ENCODE measurements around the gene KCNC3.
"Not testable (repeated sequence)": the region's sequence is repeated elsewhere in the genome, so short reads cannot be mapped to it uniquely, and the experiment has no call there.

KCNC3 gene

DNA sequence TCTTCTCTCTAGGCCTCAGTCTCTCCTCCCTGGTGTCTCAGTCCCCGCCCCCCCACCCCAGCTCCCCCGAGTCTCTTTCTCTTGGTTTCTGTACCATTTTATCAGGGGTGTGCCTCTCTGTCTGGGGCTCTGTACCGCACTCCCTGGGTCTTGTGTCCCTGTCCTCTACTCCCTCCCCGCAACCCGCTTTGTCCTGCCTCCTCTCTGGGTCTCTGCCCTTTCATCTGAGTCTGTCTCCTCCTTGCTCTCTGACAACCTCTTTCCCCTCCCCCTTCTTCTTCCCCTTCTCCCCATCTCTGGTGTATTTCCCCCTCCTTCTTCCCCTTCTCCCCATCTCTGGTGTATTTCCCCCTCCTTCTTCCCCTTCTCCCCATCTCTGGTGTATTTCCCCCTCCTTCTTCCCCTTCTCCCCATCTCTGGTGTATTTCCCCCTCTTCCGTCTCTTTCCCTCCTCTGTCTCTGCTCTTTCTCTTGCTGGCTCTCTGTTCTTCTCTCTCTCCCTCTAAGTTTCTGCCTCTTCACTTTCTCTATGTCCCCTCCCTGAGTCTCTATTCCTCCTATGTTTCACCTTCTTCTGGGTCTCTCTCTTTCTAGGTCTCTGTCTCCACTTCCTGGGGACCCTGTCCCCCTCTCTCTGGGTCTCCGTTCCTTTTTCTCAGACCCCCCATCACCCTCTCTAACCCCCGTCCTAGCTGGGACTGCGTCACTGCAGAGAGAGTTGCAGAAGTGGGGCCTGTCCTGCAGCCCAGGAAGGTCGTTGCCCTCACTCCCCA lies 2.2 kb upstream of the KCNC3 start:
- Histone ChIP-seq H3K4me2 (ENCODE audit: low read length) (peak overlapping the region; percentile 20), H3K4me1 (ENCODE audit: control insufficient read depth, insufficient read depth, low read length) (peaks cover 7% of the 10 kb centered on the region), H3K36me3 (ENCODE audit: insufficient read depth, low read length) (no peaks in the 10 kb centered on the region), H3K9me3 (replicated peaks; ENCODE audit: low read length) (peaks cover 5% of the 10 kb centered on the region), H3K4me3 (ENCODE audit: low read length) (no peak overlapping the region), H3K9ac (ENCODE audit: low read depth, low read length) (no peak overlapping the region), H3K27me3 (ENCODE audit: control insufficient read depth, insufficient read depth, low read length) (peaks cover 48% of the 10 kb centered on the region)

DNA sequence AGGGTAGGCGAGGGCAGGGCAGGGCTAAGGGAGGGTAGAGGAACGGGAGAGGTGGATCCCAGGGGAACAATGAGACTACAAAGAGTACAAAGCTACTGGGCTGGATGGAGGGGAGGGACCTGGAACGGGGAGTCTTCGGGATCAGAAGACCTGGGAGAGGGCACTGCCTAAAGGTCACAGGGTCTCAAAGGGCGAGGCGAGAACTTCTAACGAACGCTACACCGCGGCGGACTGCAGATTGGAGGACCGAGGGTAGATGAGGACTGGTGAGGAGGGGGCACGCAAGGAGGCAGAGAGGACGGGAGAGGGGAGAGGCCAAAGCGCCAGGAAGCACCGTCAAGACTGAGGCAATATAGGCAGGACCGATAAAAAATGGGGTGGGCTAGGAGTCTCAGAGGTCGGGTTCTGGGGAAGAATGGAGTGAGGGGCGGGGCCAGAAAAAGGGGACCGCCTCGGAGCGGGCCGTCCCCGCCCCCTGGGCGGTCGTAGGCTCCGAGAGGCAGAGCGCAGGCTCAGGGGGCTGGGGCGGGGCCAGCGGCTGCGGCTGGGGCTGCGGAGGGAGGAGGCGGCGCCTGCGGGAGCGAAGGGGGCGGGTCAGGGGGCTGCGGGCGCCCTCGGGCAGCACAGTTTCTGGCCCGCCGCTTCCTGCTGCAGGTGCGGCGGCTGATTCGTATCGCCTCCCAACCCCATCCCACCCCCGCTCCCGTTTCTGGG lies 1.3 kb upstream of the KCNC3 start:
- H3K9ac ChIP-seq (ENCODE audit: low read depth, low read length) = no peak overlapping the region
- peak overlapping the region; percentile 20 for H3K4me2 ChIP-seq (ENCODE audit: low read length)
- no peak overlapping the region for H3K4me3 ChIP-seq (ENCODE audit: low read length)
- peaks cover 53% of the 10 kb centered on the region for H3K27me3 ChIP-seq (ENCODE audit: control insufficient read depth, insufficient read depth, low read length)
- H3K36me3 ChIP-seq (ENCODE audit: insufficient read depth, low read length) = no peaks in the 10 kb centered on the region
- H3K9me3 ChIP-seq (replicated peaks; ENCODE audit: low read length) = peaks cover 5% of the 10 kb centered on the region
- peaks cover 7% of the 10 kb centered on the region for H3K4me1 ChIP-seq (ENCODE audit: control insufficient read depth, insufficient read depth, low read length)

DNA sequence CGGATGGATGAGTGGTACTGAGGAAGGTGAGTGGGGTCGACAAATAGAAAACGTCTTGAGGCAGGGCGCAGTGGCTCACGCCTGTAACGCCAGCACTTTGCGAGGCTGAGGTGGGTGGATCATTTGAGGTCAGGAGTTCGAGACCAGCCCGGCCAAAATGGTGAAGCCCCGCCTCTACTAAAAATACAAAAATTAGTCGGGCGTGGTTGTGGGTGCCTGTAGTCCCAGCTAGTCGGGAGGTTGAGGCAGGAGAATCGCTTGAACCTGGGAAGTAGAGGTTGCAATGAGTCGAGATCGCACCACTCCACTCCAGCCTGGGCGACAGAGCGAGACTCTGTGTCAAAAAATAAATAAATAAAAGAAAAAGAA lies 733 bp upstream of the KCNC3 start:
- H3K27me3 ChIP-seq (ENCODE audit: control insufficient read depth, insufficient read depth, low read length) = peaks cover 53% of the 10 kb centered on the region
- H3K4me1 ChIP-seq (ENCODE audit: control insufficient read depth, insufficient read depth, low read length); H3K4me3 ChIP-seq (ENCODE audit: low read length); H3K9ac ChIP-seq (ENCODE audit: low read depth, low read length); H3K9me3 ChIP-seq (replicated peaks; ENCODE audit: low read length); H3K4me2 ChIP-seq (ENCODE audit: low read length); H3K36me3 ChIP-seq (ENCODE audit: insufficient read depth, low read length): not testable (repeated sequence)

DNA sequence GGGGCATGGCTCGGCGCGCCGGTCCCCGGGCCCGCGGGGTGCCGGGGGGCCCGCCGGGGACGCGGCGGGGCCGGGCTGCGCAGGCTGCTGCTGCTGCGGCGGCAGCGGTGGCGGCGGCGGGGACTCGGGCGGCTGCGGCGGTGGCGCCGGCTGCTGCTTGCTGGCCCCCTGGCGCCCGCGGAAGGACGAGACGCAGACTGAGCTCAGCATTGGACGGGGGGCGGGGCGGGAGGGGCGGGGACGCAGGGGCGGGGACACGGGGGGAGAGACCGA lies 368 bp downstream of the KCNC3 start:
- Histone ChIP-seq H3K9ac (ENCODE audit: low read depth, low read length) (no peak overlapping the region), H3K9me3 (replicated peaks; ENCODE audit: low read length) (peaks cover 5% of the 10 kb centered on the region), H3K4me3 (ENCODE audit: low read length) (no peak overlapping the region), H3K36me3 (ENCODE audit: insufficient read depth, low read length) (no peaks in the 10 kb centered on the region), H3K4me2 (ENCODE audit: low read length) (no peak overlapping the region), H3K27me3 (ENCODE audit: control insufficient read depth, insufficient read depth, low read length) (peaks cover 53% of the 10 kb centered on the region), H3K4me1 (ENCODE audit: control insufficient read depth, insufficient read depth, low read length) (peaks cover 4% of the 10 kb centered on the region)

DNA sequence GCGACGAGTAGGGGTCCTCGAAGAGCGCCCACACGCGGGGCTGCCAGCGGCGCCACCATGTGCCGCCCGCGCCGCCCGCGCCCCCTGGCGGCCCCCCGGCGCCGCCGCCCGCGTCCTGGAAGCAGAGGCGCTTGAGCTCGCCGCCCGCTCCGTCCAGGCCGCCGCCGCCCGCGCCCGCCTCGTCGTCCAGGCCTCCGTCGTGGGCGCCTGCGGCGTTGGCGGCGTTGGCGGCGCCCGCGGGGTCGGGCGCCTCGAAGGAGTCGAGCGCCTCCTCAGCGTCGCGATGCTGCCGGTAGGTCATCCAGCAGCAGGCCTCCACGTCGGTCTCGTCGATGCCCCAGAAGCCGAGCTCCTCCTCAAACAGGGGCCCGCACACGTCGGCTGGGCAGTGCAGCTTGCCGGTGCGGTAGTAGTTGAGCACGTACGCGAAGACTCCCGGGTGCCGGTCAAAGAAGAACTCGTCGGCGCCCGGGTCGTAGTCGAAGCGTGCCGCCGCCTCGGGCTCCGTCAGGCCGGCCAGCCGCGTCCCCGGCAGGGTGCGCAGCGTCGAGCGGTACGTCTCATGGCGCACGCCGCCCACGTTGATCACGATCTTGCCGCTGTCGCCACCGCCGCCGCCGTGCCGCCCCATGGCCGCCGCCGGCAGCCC lies 829 bp downstream of the KCNC3 start:
- Histone ChIP-seq H3K4me3 (ENCODE audit: low read length) (no peak overlapping the region), H3K9me3 (replicated peaks; ENCODE audit: low read length) (peaks cover 5% of the 10 kb centered on the region), H3K27me3 (ENCODE audit: control insufficient read depth, insufficient read depth, low read length) (peaks cover 53% of the 10 kb centered on the region), H3K36me3 (ENCODE audit: insufficient read depth, low read length) (no peaks in the 10 kb centered on the region), H3K4me2 (ENCODE audit: low read length) (no peak overlapping the region), H3K4me1 (ENCODE audit: control insufficient read depth, insufficient read depth, low read length) (peaks cover 3% of the 10 kb centered on the region), H3K9ac (ENCODE audit: low read depth, low read length) (no peak overlapping the region)

DNA sequence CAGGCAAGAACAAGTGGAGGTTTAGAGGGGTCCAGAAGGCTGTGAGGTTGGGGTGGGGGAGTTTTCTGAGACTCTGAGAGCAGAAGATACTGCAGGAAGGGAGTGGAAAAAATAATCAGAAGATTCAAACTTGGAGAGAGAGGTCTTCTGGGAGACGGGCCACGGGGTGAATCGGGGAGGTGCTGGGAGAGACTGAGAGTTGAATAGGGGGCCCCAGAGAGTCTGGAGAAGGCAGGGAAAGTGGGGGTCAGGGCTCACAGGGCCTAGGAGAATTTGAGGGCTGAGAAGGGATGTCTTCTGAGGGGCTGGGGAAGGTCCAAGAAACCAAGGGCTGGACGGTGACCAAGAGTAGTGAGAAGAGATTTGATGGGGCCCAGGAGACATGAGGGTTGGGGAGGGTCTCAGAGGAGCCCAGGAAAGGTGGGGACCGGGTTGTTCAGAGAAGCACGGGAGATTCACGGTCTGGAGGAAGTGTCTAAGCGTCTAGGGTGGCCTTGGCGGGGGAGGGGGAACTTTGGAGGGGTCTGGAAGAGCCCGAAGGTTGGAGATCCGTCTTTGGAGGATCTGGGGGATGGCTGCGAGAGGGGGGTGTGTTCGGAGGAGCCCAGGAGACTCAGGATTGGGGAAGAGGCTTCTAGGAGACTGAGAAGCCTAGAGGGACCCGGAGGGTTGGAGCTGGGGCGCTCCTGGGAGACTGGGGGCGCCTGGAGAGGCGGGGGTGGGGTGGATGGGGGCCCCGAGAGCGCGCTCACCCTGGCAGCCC lies 1.5 kb downstream of the KCNC3 start:
- Histone ChIP-seq H3K4me3 (ENCODE audit: low read length) (no peak overlapping the region), H3K9ac (ENCODE audit: low read depth, low read length) (no peak overlapping the region), H3K36me3 (ENCODE audit: insufficient read depth, low read length) (no peaks in the 10 kb centered on the region), H3K9me3 (replicated peaks; ENCODE audit: low read length) (peaks cover 5% of the 10 kb centered on the region), H3K4me2 (ENCODE audit: low read length) (no peak overlapping the region), H3K27me3 (ENCODE audit: control insufficient read depth, insufficient read depth, low read length) (peaks cover 51% of the 10 kb centered on the region), H3K4me1 (ENCODE audit: control insufficient read depth, insufficient read depth, low read length) (peaks cover 3% of the 10 kb centered on the region)

DNA sequence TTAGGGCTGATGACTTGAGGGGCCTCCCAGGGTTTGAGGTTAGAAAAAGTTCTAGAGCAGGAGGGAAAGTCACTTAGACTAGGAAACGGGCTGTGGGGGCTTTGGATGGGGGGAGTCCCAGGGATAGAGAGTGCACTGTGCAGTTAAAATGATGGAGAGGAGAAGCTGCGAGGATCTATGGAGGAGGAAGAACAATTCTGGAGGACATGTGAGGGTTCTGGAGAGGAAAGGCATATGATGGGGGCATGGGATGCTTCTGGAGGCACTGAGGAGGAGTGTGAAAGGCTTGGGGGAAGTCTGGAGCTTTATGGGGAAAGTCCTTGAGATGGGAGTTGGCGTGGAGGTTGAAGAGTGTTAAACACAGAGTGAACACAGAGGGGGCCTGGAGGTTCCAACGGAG lies 2.2 kb downstream of the KCNC3 start:
- peaks cover 45% of the 10 kb centered on the region for H3K27me3 ChIP-seq (ENCODE audit: control insufficient read depth, insufficient read depth, low read length)
- H3K4me3 ChIP-seq (ENCODE audit: low read length) = no peak overlapping the region
- peaks cover 3% of the 10 kb centered on the region for H3K4me1 ChIP-seq (ENCODE audit: control insufficient read depth, insufficient read depth, low read length)
- no peak overlapping the region for H3K4me2 ChIP-seq (ENCODE audit: low read length)
- no peak overlapping the region for H3K9ac ChIP-seq (ENCODE audit: low read depth, low read length)
- peaks cover 5% of the 10 kb centered on the region for H3K9me3 ChIP-seq (replicated peaks; ENCODE audit: low read length)
- no peaks in the 10 kb centered on the region for H3K36me3 ChIP-seq (ENCODE audit: insufficient read depth, low read length)

DNA sequence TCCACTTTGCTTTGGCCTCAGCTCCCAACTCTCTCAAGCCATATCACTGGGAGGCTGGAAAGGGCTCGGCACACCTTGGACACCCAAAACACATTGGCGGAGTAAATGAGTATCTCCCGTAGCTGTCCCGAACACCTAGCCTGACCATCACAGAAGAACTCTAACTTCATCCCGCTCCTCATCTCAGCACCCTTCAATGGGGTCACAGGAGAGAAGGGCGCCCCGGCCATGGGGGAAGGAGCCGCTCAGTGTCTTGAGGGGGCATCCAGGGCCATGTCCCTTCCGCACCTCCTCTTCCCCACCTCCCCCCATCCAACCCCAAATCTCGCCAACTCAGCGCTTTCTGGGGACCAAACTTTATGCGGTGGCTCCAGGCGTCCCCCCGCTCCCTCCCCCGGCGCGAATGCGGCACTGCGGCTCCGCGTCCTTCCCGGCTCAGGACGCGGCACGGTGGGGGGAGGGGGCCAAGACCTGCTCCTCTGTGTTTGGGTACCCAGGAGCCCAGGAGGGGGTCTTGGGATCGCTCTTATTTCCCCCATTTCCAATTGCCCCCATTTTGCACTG lies 3.0 kb downstream of the KCNC3 start:
- Histone ChIP-seq H3K9ac (ENCODE audit: low read depth, low read length) (no peak overlapping the region), H3K4me1 (ENCODE audit: control insufficient read depth, insufficient read depth, low read length) (peaks cover 3% of the 10 kb centered on the region)

DNA sequence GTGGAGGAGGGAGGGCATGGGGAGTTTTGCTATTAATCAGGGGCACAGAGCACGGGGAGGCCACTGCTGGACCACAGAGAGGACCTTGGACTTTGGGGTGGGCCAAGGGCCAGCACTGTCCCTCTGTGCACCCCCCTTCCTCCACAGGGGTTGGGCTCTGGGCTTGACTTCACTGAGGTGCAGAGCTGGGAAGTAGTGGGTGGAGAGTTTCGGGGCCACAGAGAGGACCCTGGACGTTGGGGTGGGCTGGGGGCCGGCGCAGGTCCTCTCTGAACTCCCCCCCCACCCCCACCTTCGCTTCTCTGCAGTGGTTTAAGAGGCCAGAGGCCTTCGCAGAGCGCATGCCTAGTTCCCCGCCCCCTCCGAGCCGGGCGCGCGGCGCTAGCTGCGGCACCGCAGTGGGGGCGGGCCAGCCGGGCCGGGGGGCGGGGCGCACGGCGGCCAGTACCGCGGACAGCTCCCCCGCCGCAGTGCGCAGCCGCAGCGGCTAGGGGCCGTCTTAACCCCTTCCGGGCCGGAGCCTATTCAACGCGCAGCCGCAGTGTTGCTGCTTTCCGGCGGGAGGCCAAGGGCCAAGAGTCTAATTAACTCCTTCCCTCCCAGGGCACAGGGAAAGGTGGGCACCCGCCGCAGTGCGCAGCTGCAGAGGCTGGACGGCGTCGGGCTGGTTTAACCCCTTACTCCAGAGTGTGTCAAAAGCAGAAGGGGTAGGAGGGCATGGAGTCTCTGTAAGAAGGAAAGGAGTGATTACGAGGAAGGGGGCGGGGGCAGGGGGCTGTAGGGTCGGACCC lies 3.7 kb downstream of the KCNC3 start:
- no peak overlapping the region for H3K9ac ChIP-seq (ENCODE audit: low read depth, low read length)
- peaks cover 3% of the 10 kb centered on the region for H3K4me1 ChIP-seq (ENCODE audit: control insufficient read depth, insufficient read depth, low read length)
- peaks cover 4% of the 10 kb centered on the region for H3K9me3 ChIP-seq (replicated peaks; ENCODE audit: low read length)
- peaks cover 35% of the 10 kb centered on the region for H3K27me3 ChIP-seq (ENCODE audit: control insufficient read depth, insufficient read depth, low read length)
- no peaks in the 10 kb centered on the region for H3K36me3 ChIP-seq (ENCODE audit: insufficient read depth, low read length)
- H3K4me2 ChIP-seq (ENCODE audit: low read length) = no peak overlapping the region
- no peak overlapping the region for H3K4me3 ChIP-seq (ENCODE audit: low read length)

More for the DNA sequence above, 3.0 kb downstream of the KCNC3 start:
- H3K4me3 ChIP-seq (ENCODE audit: low read length) = no peak overlapping the region
- no peaks in the 10 kb centered on the region for H3K36me3 ChIP-seq (ENCODE audit: insufficient read depth, low read length)
- no peak overlapping the region for H3K4me2 ChIP-seq (ENCODE audit: low read length)
- H3K9me3 ChIP-seq (replicated peaks; ENCODE audit: low read length) = peaks cover 5% of the 10 kb centered on the region
- peaks cover 38% of the 10 kb centered on the region for H3K27me3 ChIP-seq (ENCODE audit: control insufficient read depth, insufficient read depth, low read length)

DNA sequence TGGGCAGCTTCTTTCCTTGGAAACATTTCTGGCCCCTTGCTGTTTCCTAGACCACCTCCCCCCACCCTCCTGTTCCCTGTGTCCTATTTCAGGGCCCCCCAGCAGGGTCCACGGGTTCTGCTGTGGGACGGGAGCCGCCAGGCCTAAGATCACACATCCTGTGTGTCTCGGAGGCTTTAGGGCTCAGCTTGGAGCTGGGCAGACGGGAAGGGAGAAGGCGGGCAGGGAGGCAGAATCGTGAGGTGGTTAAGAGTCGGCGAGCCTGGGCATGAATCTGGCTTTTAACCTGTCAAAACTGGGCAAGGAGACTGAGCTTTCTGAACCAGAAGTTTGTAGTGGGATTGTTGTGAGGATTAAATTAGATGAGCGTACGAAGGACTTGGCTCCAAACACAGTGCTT lies 4.8 kb downstream of the KCNC3 start:
- Histone ChIP-seq H3K27me3 (ENCODE audit: control insufficient read depth, insufficient read depth, low read length) (peaks cover 23% of the 10 kb centered on the region), H3K36me3 (ENCODE audit: insufficient read depth, low read length) (no peaks in the 10 kb centered on the region), H3K9me3 (replicated peaks; ENCODE audit: low read length) (no peaks in the 10 kb centered on the region), H3K4me1 (ENCODE audit: control insufficient read depth, insufficient read depth, low read length) (peaks cover under 1% of the 10 kb centered on the region), H3K9ac (ENCODE audit: low read depth, low read length) (no peak overlapping the region), H3K4me3 (ENCODE audit: low read length) (no peak overlapping the region), H3K4me2 (ENCODE audit: low read length) (no peak overlapping the region)

All from skeletal muscle satellite cell (primary cell).